HG03175 (cell line): ENCODE measurements around the gene SEC63.

ENCODE experiments used
- ATAC-seq: cut with Tn5 transposase; IDR thresholded peaks from one replicate; pipeline ENCODE4 v1.9.1; 2021; ENCODE audit warnings: mild to moderate bottlenecking, moderate library complexity; ENCODE audit not compliant: unreplicated experiment

SEC63 gene

DNA sequence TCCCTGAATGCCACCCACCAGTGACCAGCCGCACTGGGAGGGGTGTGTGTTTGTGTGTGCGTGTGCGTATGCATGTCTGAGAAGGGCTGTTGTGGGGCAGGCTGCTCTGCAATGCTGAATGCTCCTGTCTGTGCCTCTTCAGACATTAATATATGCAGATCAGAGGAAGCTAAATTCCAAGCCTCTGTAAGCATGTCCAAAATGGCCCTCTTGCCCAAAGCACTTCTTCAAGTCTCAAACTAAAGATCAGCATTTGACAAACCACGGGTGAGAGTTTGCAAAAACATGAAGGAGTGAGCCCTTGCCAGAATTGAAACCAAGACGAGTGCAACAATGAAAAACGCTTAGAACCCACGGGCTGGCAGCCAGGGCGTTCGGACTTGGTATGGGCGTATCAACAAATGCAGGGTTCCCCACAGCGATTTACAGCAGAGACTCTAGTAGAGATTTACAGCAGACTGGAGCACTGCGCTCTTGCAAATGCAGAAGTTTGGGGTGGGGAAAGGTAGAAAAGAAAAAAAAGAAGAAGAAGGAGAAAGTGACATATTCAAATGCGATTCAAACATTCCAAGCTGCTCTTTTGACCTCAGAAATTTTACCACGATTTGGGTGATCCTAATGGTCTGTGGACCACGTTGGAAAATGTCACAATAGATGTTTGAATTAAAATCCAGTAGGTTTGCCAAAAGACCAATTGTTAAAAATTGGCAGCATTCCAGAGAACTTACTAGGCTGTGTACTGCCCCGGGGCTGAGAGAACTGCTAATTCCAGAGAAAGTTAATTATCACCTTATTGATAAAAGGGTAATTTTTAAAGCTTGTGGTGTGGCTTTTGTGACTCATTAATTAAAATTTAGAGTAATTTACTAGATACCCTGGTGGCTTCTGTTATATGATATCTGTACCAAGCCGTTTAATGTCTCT is 137.4 kb downstream of the SEC63 start:
- ATAC-seq, result no peak

- no peak for ATAC-seq
These were observed 138.1 kb downstream of the SEC63 start for GRCh38 chr6:107819964-107820337.

DNA sequence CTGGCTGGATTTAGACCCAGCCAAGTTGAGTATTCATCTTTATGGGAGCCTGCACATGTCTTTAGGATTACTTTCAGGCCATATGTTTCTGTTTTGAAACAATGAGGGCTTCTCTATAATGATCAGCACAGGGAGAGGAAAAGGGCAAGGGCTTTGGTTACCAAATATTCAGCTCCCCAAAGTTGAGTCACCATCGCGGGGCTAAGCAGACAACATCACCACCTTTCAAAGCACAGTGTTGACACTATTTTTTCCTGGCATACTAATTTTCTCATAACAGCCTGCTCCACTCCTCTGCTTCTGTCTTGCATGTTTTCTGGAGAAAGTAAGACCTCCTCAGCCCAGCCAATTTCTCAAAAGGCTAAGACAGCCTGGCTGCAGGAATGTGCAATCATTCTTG is 138.8 kb downstream of the SEC63 start:
- ATAC-seq, result no peak

DNA sequence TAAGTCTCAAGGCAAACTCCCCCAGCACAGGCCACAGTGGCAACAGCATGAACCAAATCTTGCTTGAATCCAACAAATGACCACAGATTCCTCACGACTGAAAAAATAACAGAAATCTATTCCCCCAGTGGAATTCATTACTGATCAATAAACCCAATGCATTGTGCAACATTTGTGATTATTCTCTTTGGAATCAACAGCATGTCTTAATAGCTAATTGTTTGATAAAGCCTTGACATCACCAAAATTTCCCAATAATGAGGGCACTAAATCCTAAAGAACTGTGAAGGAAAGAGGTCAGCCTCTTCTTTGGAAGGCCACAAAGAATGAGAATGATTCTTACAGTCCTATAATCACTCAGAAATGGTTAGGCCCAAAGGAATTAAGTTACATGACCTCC is 139.7 kb downstream of the SEC63 start:
- ATAC-seq, result no peak

DNA sequence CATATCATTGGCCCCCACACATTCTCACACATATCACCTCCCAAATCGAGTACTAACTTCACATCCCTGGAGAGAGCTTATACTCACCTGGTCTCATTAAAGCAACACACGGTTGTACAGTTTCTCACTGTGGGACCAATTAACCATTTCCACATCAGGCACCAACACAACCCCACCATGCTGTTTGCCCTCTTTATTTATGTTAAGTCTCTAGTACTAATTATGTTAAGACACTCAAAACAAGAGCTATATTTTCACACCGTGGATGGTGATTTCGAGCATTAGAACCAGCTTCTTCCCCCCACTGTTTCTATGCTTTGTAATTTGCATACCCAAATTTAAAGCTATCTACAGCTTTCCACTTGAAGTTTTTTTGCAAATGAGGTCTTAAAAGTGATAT is 140.2 kb downstream of the SEC63 start:
- no peak for ATAC-seq
